ENCODE data around the gene NPBWR2.

Gene NPBWR2

GRCh38 chr20:64083378-64083803 lies 24.0 kb downstream of the NPBWR2 start:
- peak; percentile 79 for DNase-seq

- DNase-seq: no peak
These were observed 24.5 kb downstream of the NPBWR2 start for GRCh38 chr20:64082820-64083377.

- DNase-seq: no peak
These were observed 25.1 kb downstream of the NPBWR2 start for GRCh38 chr20:64082126-64082731.

GRCh38 chr20:64081624-64081964 lies 25.8 kb downstream of the NPBWR2 start:
- no peak for DNase-seq

GRCh38 chr20:64080813-64081623 lies 26.3 kb downstream of the NPBWR2 start:
- no peak for DNase-seq

- no peak for DNase-seq
These were observed 27.2 kb downstream of the NPBWR2 start, which contains the start of gene OPRL1 for GRCh38 chr20:64080013-64080812. TSS of gene OPRL1 (plus strand) at chr20:64080082. CDS start at chr20:64092721, 12,639 bp downstream.

GRCh38 chr20:64079273-64080012 lies 27.9 kb downstream of the NPBWR2 start, which contains the start of gene RGS19:
TSS of gene RGS19 (minus strand) at chr20:64079518. CDS start at chr20:64076886, 2,632 bp downstream.
- DNase-seq: peak; percentile 60

- no peak for DNase-seq
These were observed 28.5 kb downstream of the NPBWR2 start for GRCh38 chr20:64078934-64079272.

GRCh38 chr20:64077876-64078551 lies 29.4 kb downstream of the NPBWR2 start:
- no peak for DNase-seq

- DNase-seq: no peak
These were observed 29.9 kb downstream of the NPBWR2 start for GRCh38 chr20:64077541-64077875.

- DNase-seq: no peak
These were observed 30.3 kb downstream of the NPBWR2 start for GRCh38 chr20:64077094-64077493.

GRCh38 chr20:64076061-64076997 lies 31.0 kb downstream of the NPBWR2 start:
- DNase-seq: no peak

- DNase-seq: no peak
These were observed 31.8 kb downstream of the NPBWR2 start for GRCh38 chr20:64075556-64075955.

- no peak for DNase-seq
These were observed 32.4 kb downstream of the NPBWR2 start for GRCh38 chr20:64074963-64075362.

- no peak for DNase-seq
These were observed 33.1 kb downstream of the NPBWR2 start for GRCh38 chr20:64074184-64074789.

GRCh38 chr20:64073476-64074183 lies 33.7 kb downstream of the NPBWR2 start:
- DNase-seq: no peak

- no peak for DNase-seq
These were observed 34.8 kb downstream of the NPBWR2 start for GRCh38 chr20:64072498-64073063.

GRCh38 chr20:64071341-64072332 lies 35.7 kb downstream of the NPBWR2 start:
- no peak for DNase-seq
